ENCODE data around the gene DRICH1.

- TF ChIP-seq NFYB (CRISPR knock-in tag; conservative IDR thresholded peaks at IDR 0.05; ENCODE audit: low read depth): no peak
- TF ChIP-seq CTCF (IDR thresholded peaks at IDR 0.05): no peak
- TF ChIP-seq ZNF232 (CRISPR knock-in tag; IDR thresholded peaks at IDR 0.05): no peak
- no peak for TF ChIP-seq TEAD4 (CRISPR knock-in tag; IDR thresholded peaks at IDR 0.05)
- TF ChIP-seq E2F1 (CRISPR knock-in tag; IDR thresholded peaks at IDR 0.05): no peak
- no peak for TF ChIP-seq ATF3 (CRISPR knock-in tag; conservative IDR thresholded peaks at IDR 0.05)
- no peak for TF ChIP-seq MXD4 (CRISPR knock-in tag; IDR thresholded peaks at IDR 0.05; ENCODE audit: borderline replicate concordance)
- TF ChIP-seq GTF2I (CRISPR knock-in tag; conservative IDR thresholded peaks at IDR 0.05): no peak
- no peak for TF ChIP-seq ETV6 (CRISPR knock-in tag; IDR thresholded peaks at IDR 0.05)
- TF ChIP-seq JAZF1 (CRISPR knock-in tag; IDR thresholded peaks at IDR 0.05): no peak
- no peak for TF ChIP-seq USF2 (CRISPR knock-in tag; IDR thresholded peaks at IDR 0.05)
- TF ChIP-seq E2F5 (CRISPR knock-in tag; IDR thresholded peaks at IDR 0.05): no peak
- TF ChIP-seq NFE2L1 (CRISPR knock-in tag; IDR thresholded peaks at IDR 0.05): no peak
These were observed 7.5 kb upstream of the DRICH1 start for GRCh38 chr22:23639661-23640060.
